ENCODE results near the gene BBS10. TPM values are rescaled to one million over a fixed set of nuclear protein-coding genes. Genes with fewer than 3 reads are reported as not detected.
A peak's percentile ranks its signal among the peaks of the same experiment; 100 is the strongest.
"Not testable (repeated sequence)": the region's sequence is repeated elsewhere in the genome, so short reads cannot be mapped to it uniquely, and the experiment has no call there.

Gene BBS10
- total RNA-seq, 1 experiment from 2014 or later: 8.2 TPM

- 0 out of 2 replicates have a peak, but pooled peaks have one; percentile 23 for TF ChIP-seq MAX (CRISPR knock-in tag; IDR thresholded peaks at IDR 0.05)
- ATAC-seq, CTCF ChIA-PET: not testable (repeated sequence)
- peak overlapping the region; percentile 92 for H3K27ac Mint-ChIP-seq
- H3K4me3 Mint-ChIP-seq: peak overlapping the region; percentile 87
- H3K9me3 Mint-ChIP-seq: peaks cover 24% of the 10 kb centered on the region
- DNase-seq (ENCODE audit: low spot score): peak; percentile 26
- POLR2A ChIA-PET: interaction anchor here (0.6 kb wide), 1 partner anchor 193 kb away, joined by 6 read pairs; no protein-coding TSS in a partner anchor
- H3K4me1 Mint-ChIP-seq: peaks cover 18% of the 10 kb centered on the region
- H3K36me3 Mint-ChIP-seq: peaks cover 19% of the 10 kb centered on the region
- peaks cover 18% of the 10 kb centered on the region for H3K27me3 Mint-ChIP-seq (ENCODE audit: low read depth)
These were observed 28.5 kb downstream of the BBS10 start for GRCh38 chr12:76319595-76320319.

GRCh38 chr12:76318773-76319594 is 29.2 kb downstream of the BBS10 start:
- H3K36me3 Mint-ChIP-seq: peaks cover 19% of the 10 kb centered on the region
- peaks cover 18% of the 10 kb centered on the region for H3K27me3 Mint-ChIP-seq (ENCODE audit: low read depth)
- H3K9me3 Mint-ChIP-seq: peaks cover 24% of the 10 kb centered on the region
- H3K4me1 Mint-ChIP-seq: peaks cover 18% of the 10 kb centered on the region
- ATAC-seq: no peak
- TF ChIP-seq CREM (CRISPR knock-in tag; IDR thresholded peaks at IDR 0.05): no peak
- TF ChIP-seq ERG (CRISPR knock-in tag; IDR thresholded peaks at IDR 0.05): no peak
- no peak for TF ChIP-seq E2F5 (CRISPR knock-in tag; IDR thresholded peaks at IDR 0.05)
- TF ChIP-seq OVOL2 (CRISPR knock-in tag; IDR thresholded peaks at IDR 0.05; ENCODE audit: borderline replicate concordance): no peak
- TF ChIP-seq SP1 (CRISPR knock-in tag; conservative IDR thresholded peaks at IDR 0.05): no peak
- TF ChIP-seq TEAD1 (CRISPR knock-in tag; IDR thresholded peaks at IDR 0.05): no peak
- TF ChIP-seq FOXP4 (CRISPR knock-in tag; IDR thresholded peaks at IDR 0.05): no peak
- no peak for TF ChIP-seq ZMAT4 (CRISPR knock-in tag; IDR thresholded peaks at IDR 0.05)
- no peak for TF ChIP-seq USF1 (CRISPR knock-in tag; IDR thresholded peaks at IDR 0.05)
- TF ChIP-seq PREB (CRISPR knock-in tag; IDR thresholded peaks at IDR 0.05; ENCODE audit: borderline replicate concordance): no peak
- TF ChIP-seq MLX (CRISPR knock-in tag; IDR thresholded peaks at IDR 0.05): no peak
- no peak for TF ChIP-seq RORB (CRISPR knock-in tag; IDR thresholded peaks at IDR 0.05)
- TF ChIP-seq ZSCAN18 (CRISPR knock-in tag; IDR thresholded peaks at IDR 0.05): no peak
- no peak for TF ChIP-seq ZBTB21 (CRISPR knock-in tag; IDR thresholded peaks at IDR 0.05; ENCODE audit: borderline replicate concordance)
- TF ChIP-seq PRRX2 (CRISPR knock-in tag; IDR thresholded peaks at IDR 0.05): no peak
- peak overlapping the region; percentile 87 for H3K4me3 Mint-ChIP-seq
- POLR2A ChIA-PET: interaction anchor here (0.6 kb wide), 1 partner anchor 192 kb away, joined by 6 read pairs; no protein-coding TSS in a partner anchor
- no peak for DNase-seq (ENCODE audit: low spot score)
- peak overlapping the region; percentile 92 for H3K27ac Mint-ChIP-seq
- CTCF ChIA-PET: no interaction called here
